Esophagus muscularis mucosa (tissue), 4 donors: ENCODE measurements around the gene TMEM196.

Source experiments
- EP300 ChIP-seq: sonication (generic); formaldehyde crosslinking; IDR thresholded peaks from one replicate; pipeline ENCODE4 v1.6.1; 2017; ENCODE audit warnings: antibody characterized with exemption
- POLR2A ChIP-seq: fragments of 450-650 bp; IDR thresholded peaks from one replicate; pipeline ENCODE4 v1.6.1; 2017; ENCODE audit warnings: antibody characterized with exemption, moderate library complexity, mild to moderate bottlenecking, low read depth
- TF ChIP-seq, protein P1 (sequence below), 3 experiments: fragments of 200-600 bp in 2 of 3; fragments of 450-650 bp in 1 of 3; sonication (generic) in 2 of 3; IDR thresholded peaks; one replicate each; pipeline ENCODE4 v1.5.1; 2017 to 2019; ENCODE audit warnings: antibody characterized with exemption in 3 of 3, mild to moderate bottlenecking in 2 of 3, moderate library complexity in 1 of 3

DNA sequence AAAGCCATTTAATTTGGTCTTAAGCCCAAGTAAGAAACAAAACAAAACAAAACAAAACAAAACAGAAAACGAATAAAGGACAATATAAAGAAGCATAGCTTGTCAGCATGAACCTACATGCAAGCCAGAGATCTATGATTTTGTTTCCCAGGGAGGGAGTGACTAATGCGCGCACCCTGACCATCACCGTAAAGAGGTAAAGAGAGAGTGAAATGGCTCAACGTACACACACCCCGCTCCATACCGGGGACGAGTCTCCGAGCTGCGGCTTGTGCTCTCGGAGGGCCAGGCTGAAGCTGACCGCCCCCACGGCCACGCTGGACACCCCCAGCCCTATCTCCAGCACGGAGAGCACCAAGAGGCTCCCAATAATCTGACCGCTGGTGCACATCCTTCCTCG, 1.1 kb downstream of the TMEM196 start:
- TF ChIP-seq, protein P1, sequence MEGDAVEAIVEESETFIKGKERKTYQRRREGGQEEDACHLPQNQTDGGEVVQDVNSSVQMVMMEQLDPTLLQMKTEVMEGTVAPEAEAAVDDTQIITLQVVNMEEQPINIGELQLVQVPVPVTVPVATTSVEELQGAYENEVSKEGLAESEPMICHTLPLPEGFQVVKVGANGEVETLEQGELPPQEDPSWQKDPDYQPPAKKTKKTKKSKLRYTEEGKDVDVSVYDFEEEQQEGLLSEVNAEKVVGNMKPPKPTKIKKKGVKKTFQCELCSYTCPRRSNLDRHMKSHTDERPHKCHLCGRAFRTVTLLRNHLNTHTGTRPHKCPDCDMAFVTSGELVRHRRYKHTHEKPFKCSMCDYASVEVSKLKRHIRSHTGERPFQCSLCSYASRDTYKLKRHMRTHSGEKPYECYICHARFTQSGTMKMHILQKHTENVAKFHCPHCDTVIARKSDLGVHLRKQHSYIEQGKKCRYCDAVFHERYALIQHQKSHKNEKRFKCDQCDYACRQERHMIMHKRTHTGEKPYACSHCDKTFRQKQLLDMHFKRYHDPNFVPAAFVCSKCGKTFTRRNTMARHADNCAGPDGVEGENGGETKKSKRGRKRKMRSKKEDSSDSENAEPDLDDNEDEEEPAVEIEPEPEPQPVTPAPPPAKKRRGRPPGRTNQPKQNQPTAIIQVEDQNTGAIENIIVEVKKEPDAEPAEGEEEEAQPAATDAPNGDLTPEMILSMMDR (IDR thresholded peaks at IDR 0.05): no peak
- TF ChIP-seq POLR2A: no peak
- TF ChIP-seq EP300: no peak
